ENCODE results near the gene MEPCE.
A peak's percentile ranks its signal among the peaks of the same experiment; 100 is the strongest.
"Not testable (repeated sequence)": the region's sequence is repeated elsewhere in the genome, so short reads cannot be mapped to it uniquely, and the experiment has no call there.

The MEPCE gene

DNA sequence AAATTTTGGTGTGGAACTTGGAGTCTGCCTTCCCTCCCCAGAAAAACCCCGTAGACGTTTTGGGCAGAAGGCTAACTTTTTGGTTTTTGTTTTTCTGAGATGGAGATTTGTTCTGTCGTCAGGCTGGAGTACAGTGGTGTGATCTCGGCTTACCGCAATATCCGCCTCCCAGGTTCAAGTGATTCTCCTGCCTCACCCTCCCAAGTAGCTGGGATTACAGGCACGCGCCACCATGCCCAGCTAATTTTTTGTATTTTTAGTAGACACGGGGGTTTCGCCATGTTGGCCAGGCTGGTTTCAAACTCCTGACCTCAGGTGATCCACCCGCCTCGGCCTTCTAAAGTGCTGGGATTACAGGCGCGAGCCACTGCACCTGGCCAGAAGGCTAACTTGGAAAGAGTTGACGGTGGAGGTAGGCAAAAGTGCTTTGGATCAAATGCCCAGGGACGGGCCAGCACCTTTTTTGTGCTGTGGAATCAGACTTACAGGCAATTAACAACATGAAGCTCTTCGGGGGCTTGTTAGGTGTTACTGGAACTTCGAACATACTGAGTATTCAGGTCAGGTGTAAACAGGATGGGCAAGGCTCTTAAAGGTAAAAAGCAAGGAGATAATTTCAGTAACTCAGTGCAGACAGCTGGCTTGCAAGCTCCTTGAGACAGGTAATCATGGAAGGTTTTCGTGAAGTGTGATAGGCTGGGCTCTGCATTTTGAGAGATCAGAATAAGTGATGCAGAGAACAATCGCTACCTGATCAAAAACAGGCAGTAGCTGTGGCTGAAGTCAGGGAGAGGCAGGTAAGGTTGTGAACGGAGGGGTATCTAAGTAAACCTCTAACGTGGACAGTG, 4.9 kb downstream of the MEPCE start:
- no peak for DNase-seq

DNA sequence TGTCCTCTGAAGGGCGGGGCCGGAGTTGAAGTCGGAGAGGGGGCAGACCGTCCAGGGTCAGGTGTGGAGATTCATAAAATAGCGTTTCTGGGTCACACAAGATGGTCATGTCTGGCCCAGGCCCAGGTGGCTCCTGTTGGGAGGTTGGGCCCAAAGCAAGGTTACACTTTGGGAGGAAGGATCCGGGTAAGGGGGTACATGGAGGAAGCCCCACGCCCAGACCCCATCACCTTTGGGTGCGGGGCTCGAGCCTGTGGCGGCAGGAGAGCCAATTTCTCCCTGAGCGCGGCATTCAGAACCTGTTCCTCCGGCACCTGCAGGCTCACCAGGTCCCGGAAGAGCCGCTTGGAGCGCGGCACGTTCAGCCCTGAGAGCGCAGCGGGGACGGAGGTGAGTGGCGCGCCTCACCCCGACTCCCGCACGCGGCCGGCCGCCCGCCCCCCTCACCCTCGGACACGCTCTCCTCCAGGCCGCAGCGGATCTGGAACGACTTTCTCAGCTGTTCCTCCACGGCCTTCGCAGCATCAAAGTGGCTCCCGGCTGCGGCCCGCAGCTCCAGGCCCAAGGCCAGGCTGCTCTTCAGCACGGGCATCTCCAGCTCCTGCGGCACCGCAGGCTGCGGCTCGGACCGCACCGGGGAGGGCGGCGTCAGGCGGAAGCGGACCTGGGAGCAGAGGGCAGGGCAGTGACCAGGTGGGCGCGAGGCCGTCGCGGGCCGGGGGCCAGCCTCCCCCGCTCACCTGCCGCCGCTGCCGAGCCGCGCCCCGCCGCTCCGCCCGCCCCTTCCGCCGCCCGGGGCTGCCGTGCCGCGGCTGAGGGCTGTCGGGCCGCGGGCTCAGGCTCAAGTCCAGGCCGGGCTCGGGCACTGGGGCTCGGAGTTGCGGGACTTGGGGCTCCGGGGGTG, 6.0 kb downstream of the MEPCE start:
- peak; percentile 59 for DNase-seq

DNA sequence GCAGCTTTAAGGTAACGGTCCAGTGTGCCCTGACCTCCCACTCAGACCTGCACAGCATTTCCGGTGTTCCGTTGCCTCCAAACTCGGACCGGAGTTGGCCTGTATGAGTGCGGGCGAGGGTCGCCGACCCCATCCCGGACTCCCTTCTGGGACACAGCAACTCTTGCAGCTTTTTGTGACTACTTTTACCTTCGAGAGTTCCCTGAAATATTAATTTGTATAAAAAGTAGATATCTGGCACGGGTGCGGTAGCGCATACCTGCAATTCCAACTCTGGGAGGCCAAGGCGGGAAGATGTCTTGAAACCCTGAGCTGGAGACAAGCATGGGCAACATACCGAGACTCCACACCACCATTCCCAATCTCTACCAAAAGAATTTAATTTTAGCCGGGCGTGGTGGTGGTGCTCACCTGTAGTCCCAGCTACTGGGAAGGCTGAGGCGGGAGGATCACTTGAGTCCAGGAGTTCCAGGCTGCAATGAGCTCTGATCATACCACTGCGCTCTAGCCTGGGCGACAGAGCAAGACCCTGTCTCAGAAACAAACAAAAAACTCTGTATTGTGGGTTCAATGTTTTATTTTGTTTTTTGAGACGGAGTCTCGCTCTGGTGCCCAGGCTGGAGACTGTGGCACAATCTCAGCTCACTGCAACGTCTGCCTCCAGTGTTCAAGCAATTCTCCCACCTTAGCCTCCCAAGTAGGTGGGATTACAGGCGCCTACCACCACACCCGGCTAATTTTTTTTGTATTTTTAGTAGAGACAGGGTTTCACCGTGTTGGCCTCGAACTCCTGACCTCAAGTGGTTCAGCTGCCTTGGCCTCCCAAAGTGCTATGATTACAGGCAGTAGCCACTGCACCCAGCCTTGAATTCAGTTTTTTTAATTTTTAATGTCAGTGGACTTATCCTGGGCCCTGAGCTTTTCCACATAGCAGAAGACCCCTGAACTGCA, 7.8 kb downstream of the MEPCE start:
- DNase-seq = no peak

DNA sequence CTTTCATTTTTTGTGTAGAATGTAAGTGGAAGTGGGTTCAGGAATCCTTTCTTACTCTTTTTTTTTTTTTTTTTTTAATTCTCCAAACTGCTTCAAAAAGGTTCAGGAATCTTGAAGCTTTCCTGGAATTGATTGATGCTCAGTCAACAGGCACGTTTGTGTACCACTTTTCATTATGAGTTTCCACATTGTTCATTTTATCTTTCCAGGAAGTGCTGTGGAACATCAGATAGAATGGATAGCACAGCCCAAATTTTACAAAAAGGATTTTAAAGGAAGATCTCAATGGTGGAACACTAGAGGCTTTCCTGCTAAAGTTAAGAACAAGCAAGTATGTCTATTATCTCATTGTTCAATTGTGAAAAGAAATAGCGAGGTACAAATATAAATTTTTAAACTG, 8.5 kb downstream of the MEPCE start:
- no peak for DNase-seq

DNA sequence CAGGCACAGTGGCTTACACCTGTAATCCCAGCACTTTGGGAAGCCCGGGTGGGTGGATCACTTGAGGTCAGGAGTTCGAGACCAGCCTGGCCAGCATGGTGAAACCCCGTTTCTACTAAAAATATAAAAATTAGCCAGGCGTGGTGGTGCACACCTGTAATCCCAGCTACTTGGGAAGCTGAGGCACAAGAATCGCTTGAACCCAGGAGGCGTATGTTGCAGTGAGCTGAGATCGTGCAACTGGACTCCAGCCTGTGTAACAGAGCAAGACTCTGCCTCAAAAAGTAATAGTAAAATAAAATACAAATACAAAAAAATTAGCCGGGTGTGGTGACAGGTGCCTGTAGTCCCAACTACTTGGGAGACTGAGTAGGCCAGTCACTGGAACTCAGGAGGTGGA, 9.1 kb downstream of the MEPCE start:
- not testable (repeated sequence) for DNase-seq

DNA sequence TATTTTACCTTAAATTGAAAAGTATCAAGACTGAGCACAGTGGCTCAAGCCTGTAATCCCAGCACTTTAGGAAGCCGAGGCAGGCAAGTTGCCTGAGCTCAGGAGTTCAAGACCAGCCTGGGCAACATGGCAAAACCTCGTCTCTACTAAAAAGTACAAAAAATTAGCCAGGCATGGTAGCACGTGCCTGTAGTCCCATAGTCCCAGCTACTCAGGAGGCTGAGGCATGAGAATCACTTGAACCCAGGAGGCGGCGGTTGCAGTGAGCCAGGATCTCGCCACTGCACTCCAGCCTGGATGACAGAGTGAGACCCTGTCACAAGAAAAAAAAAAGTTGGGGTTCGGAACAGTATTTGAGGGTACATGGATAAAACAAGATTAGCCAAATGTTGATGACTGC, 9.6 kb downstream of the MEPCE start:
- DNase-seq = not testable (repeated sequence)

DNA sequence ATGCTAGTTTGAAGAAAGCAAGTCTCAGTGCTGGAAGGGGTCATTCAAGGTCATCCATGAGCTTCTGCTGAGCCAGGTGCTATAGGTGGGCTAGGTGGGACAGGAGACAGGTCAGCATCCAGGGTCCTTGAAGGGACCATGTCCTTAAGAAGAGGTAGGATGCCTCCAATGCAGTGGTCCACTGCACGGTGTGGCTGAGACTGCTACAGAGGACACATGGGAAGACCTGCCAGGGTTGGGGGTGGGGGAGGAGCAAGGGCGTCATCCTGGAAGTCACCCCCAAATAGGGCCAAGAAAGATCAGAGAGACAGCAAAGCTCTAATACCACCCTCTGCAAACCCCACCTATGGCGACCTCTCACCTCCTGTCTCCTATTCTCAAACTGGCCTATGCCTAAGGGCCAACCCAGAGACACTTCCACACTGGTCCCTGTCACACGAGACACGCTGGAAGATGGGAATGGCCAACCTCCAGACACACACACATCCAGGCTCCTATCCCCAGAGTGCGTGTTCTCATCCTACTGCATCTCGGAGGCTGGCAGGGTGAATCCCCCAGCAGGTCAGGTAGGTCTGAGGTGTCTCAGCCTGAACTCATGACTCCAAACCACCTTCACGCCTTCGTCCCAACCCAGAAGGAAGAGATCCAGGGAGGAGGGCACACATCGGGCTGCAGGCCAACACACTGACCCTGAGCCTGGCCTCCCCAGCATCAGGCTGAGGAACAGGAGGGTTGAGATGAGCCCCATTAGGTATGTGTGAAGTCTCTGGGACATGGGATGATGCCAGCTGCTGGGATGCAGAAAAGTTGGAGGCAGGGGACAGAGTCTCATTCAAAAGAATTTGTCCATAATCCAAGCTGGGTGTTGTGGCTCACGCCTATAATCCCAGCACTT, 12.3 kb downstream of the MEPCE start:
- no peak for DNase-seq

DNA sequence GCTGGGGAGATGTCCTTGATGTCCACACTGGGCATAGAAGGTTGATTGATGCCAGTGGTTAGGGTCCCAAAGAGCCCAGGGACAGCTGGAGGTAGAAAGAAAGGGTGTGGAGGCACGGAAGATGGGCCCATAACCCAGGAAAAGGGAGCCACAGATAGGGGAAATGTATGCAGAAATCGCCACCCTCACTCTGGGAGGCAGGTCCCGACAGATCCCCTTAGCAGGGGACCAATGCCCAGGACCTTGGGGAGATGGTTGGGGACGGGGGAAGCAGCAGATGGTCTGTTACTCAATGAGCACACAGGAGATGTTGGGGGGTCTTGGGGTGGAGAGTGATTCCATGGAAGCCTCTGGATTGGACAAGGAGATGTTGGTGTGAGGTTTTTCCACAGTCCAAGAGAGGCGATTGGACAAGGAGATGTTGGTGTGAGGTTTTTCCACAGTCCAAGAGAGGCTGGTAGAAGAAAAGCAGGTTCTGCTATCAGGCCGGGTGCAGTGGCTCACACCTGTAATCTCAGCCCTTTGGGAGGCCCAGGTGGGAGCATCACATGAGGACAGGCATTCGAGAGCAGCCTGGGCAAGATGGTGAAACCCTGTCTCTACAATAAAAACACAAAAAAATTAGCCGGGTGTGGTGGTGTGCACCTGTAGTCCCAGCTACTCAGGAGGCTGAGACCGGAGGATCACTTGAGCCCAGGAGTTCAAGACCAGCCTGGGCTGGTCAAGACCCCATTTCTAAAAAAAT, 13.6 kb downstream of the MEPCE start:
- DNase-seq = no peak

DNA sequence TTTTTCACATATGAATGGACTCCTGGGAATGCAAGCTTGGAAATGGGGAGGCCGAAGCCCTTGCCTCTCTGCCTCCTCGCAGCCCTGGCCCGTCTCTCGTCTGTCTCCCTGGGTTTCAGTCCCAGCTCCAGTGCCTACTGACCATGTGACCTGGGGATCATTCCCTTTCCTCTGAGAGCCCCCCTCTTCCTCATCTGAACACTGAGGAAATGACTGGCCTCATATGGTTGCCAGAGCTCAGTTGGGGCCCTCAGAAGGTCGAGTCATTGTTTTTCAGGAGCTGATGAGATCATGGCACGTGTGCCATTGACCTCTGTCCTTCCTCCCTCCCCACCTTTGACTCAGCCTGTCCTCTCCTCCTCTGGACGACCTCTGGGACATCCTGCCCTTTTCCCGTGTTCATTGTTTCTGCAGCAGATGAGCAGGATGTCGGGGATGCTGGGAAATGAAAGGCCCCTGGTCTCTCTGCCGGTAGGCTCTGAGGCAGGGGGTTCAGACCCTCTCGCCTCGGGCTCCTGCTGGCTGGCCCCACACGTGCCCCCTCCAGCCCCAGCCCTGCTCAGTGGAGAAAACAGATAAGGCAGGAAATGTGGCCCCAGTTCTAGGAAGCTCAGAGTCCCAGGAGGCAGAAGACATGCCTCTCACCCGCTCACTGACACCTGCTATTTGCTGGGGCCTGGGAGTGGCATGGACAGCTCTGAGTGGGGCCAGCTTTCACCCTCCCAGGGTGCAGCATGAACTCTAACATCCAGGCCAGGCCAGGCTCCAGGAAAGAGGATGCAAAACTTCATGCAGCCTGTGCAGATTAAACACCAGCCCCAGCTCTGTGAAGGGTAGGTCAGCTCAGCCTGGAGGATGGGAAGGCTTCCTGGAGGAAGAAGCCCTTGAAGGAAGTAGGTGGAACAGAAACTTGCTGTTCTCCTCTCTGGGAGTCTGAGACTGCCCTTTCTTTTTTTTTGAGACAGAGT, 15.0 kb downstream of the MEPCE start:
- no peak for DNase-seq

DNA sequence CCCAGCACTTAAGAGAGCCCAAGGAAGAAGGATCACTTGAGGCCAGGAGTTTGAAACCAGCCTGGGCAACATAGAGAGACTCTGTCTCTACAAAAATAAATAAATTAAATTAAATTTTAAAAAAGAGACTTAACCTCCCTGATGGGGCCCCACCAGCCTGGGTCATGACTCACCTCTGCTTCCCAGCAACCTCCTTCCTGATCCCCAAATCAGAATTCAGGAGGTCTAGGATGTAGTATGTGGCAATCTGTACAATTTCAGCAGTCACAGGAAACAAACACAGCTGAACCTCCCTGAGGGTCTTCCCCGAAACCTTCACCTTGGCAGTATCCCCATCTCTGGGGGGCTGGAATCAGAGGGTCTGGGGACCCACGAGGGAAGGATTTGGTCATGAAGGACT, 16.4 kb downstream of the MEPCE start:
- no peak for DNase-seq

DNA sequence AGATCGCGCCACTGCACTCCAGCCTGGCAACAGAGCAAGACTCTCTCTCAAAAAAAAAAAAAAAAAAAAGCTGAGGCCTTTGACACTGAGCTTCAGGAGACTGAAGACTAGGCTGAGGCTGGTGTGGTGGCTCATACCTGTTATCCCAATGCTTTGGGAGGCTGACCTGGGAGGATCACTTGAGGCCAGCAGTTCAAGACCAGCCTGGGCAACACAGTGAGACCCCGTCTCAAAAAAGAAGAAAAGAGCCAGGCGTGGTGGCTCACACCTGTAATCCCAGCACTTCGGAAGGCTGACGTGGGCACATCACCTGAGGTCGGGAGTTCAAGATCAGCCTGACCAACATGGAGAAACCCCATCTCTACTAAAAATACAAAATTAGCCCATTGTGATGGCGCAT, 17.7 kb downstream of the MEPCE start:
- not testable (repeated sequence) for DNase-seq

DNA sequence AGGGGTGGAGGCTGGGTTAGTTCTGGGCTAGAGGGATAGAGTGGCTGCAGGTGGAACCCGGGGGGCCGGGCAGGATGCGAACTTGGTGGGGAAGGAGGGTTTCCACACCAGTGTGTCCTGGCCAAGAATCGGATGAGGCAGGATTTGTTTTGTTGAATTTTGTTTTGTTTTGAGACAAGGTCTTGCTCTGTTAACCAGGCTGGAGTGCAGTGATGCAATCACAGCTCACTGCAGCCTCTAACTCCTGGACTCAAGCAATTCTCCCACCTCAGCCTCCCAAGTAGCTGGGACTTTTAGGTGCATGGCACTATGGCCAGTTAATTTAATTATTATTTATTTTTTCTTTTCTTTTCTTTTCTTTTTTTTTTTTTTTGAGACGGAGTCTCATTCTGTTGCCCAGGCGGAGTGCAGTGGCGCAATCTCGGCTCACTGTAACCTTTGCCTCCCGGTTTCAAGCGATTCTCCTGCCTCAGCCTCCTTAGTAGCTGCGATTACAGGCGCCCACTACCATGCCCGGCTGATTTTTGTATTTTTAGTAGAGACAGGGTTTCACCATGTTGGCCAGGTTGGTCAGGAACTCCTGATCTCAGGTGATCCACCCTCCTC, 19.7 kb downstream of the MEPCE start:
- DNase-seq = no peak

DNA sequence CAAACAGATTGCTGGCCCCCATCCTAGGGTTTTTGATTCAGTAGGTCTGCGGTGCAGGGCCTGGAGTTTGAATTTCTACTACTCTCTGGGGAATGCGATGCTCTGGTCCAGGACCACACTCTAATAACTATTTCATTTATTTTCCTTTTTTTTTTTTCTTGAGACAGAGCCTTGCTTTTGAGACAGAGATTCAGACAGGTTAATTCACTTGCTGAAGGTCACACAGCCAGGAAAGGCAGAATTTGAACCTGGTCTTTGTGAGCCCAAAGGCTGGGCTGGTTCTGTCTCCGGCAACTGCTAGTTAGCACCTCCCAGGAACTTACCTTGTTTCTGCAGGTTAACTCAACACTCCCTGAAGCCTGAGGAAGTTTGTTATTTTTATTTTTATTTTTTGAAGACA, 22.9 kb downstream of the MEPCE start:
- no peak for DNase-seq

DNA sequence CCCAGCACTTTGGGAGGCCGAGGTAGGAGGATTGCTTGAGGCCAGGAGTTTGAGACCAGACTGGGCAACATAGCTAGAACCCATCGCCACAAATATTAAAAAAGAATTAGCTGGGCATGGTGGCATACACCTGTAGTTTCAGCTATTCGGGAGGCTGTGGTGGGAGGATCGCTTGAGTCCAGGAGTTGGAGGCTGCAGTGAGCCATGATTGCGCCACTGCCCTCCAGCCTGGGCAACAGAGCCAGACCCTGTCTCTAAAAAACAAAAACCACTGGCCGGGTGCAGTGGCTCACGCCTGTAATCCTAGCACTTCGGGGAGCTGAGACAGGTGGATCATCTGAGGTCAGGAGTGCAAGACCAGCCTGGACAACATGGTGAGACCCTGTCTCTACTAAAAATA, 24.2 kb downstream of the MEPCE start:
- DNase-seq = not testable (repeated sequence)

DNA sequence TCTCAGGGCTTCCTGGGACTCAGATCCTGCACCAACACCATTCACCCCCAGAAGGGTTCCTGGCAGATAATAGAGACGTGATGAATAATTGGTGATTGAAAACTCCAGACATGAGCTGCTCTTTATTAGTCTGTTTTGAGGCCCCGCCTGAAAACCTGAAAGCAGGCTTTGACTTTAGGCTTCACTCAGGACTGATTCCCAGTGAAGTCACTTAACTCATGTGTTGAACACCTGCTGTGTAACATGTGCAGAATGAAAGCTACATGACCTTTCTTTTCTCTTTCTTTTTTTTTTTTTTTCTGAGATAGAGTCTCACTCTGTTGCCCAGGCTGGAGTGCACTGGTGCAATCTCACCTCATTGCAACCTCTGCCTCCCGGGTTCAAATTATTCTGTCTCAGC, 25.6 kb downstream of the MEPCE start:
- DNase-seq = no peak

DNA sequence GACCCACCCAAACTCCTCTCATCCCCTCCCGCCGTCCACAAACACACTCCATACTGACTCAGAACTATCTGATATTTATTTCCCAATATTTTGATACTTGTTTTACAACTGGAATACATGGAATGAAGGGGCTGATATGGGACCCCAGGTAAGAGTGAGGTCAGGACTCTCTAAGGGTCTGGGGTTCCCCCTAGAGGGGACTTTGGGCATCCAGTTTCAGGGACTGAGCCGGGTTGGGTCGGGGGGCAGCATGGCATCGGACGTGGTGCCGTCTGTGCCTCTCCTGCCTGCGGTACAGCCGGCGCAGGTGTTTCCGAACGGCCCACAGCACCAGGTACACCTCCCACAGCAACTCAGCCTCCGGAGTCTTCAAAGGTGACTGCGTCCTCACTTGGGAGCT, 26.9 kb downstream of the MEPCE start:
- no peak for DNase-seq

DNA sequence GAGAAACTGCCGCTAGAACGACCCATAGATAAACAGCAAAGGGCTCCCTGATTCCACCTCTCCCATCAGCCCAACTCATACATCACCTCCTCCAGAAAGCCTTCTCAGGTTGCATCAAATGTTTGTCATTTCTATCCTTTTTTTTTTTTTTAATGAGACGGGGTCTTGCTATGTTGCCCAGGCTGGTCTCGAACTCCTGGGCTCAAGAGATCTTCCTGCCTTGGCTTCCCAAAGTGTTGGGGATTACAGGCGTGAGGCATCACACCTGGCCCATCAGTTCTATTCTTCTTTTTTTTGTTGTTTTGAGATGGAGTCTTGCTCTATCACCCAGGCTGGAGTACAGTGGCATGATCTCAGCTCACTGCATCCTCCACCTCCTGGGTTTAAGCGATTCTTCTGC, 27.4 kb downstream of the MEPCE start:
- DNase-seq = no peak

DNA sequence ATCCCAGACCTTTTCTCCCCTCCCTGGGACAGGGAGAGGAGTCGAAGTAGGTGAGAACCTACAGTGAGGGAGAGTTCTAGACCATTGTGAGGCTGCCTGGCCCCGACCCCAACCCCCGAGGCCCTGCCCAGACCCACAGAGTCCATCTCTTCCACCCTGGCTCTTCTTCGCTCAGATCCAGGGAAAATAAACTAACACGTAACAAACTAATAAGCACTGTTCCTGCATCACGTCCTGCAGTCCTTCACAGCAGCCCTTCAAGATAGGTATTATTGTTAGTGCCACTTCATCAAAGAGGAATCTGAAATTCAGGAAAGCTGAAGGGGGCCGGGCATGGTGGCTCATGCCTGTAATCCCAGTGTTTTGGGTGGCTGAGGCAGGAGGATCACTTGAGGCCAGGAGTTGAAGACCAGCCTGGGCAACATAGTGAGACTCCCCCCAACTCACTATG, 34.6 kb downstream of the MEPCE start, which contains the start of gene SPACDR:
Gene SPACDR (minus strand): TSS at position 51 of the 451 bp plus-strand sequence. CDS start 235 bp downstream, outside the sequence.
- DNase-seq = no peak

DNA sequence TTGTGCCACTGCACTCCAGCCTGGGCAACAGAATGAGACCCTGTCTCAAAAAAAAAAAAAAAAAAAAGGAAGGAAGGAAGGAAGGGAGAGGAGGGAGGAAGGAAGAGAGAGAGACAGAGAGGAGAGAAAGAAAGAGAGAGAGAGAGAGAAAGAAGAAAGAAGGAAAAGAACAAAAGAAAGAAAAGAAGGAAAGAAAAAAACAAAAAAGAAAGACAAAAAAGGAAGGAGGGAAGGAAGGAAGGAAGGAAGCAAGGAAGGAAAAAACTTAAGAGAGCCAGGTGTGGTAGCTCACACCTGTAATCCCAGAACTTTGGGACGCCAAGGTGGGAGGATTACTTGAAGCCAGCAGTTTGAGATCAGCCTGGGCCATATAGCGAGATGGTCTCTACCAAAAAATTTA, 35.2 kb downstream of the MEPCE start:
- DNase-seq = no peak

Measured in eye (tissue), 1 donor.